ENCODE results near the gene BANK1. TPM values are rescaled to one million over a fixed set of nuclear protein-coding genes. Genes with fewer than 3 reads are reported as not detected.

Gene BANK1
- total and polyA plus RNA-seq, 8 donors, result 0.31 to 24.3 (median 2.1) TPM; not detected in 1

DNA sequence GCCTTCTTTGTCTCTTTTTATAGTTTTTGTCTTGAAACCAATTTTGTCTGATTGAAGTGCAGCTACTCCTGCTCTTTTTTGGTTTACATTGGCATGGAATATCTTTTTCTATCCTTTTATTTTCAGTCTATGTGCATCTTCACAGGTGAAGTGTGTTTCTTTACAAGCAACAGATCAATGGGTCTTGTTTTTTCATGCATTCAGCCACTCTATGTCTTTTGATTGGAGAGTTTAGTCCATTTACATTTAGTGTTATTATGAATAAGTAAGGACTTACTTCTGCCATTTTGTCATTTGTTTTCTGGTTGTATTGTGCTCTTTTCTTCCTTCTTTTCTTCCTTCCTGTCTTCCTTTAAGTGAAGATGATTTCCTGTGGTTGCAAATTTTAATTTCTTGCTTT is 330.3 kb downstream of the BANK1 start:
- Histone ChIP-seq H3K27ac (no peak overlapping the region), H3K36me3 (no peaks in the 10 kb centered on the region), H3K4me1 (no peaks in the 10 kb centered on the region), H3K4me3 (no peak overlapping the region), H3K27me3 (no peaks in the 10 kb centered on the region), H3K9me3 (peaks cover 4 to 33% (median 15%) of the 10 kb centered on the region in 4 donors)
- TF ChIP-seq POLR2AphosphoS5 (IDR thresholded peaks at IDR 0.05) (no peak), POLR2A (IDR thresholded peaks at IDR 0.05) (no peak), EP300 (IDR thresholded peaks at IDR 0.05) (no peak)
- TF ChIP-seq, protein P1, sequence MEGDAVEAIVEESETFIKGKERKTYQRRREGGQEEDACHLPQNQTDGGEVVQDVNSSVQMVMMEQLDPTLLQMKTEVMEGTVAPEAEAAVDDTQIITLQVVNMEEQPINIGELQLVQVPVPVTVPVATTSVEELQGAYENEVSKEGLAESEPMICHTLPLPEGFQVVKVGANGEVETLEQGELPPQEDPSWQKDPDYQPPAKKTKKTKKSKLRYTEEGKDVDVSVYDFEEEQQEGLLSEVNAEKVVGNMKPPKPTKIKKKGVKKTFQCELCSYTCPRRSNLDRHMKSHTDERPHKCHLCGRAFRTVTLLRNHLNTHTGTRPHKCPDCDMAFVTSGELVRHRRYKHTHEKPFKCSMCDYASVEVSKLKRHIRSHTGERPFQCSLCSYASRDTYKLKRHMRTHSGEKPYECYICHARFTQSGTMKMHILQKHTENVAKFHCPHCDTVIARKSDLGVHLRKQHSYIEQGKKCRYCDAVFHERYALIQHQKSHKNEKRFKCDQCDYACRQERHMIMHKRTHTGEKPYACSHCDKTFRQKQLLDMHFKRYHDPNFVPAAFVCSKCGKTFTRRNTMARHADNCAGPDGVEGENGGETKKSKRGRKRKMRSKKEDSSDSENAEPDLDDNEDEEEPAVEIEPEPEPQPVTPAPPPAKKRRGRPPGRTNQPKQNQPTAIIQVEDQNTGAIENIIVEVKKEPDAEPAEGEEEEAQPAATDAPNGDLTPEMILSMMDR (IDR thresholded peaks at IDR 0.05), result no peak
- no peak for DNase-seq
- intact Hi-C loops (cut with DNase I; ENCODE audit: low total_unique reads), result no loop called here

Data from stomach (tissue), 9 donors.